ENCODE results near the gene CRADD.

GRCh38 chr12:93825501-93825888 is 148.3 kb downstream of the CRADD start:
- TF ChIP-seq EZH2 (IDR thresholded peaks at IDR 0.05; ENCODE audit: insufficient read depth, poor library complexity, severe bottlenecking), result no peak
- no peak for TF ChIP-seq EZH2phosphoT487 (IDR thresholded peaks at IDR 0.05; ENCODE audit: insufficient read depth, low read depth)

Measured in GM23248 (cell line).